Measurements from ENCODE around the gene AGRN. TPM values are rescaled to one million over a fixed set of nuclear protein-coding genes. Genes with fewer than 3 reads are reported as not detected.

The AGRN gene
- polyA plus RNA-seq, 3 donors = 0.06 to 4.7 (median 0.43) TPM

- Histone ChIP-seq H3K9me3 (replicated peaks in 1 of 2; ENCODE audit: control insufficient read depth in 1 of 2, insufficient read depth in 1 of 2, low read length in 2 of 2) (peaks cover 0 to 5% of the 10 kb centered on the region in 2 donors), H3K79me2 (ENCODE audit: insufficient read depth, low read length) (no peaks in the 10 kb centered on the region), H3K27me3 (ENCODE audit: control insufficient read depth in 2 of 2, insufficient read depth in 2 of 2, low read length in 2 of 2) (peaks cover 0 to 9% of the 10 kb centered on the region in 2 donors), H3K4me3 (replicated peaks in 1 of 3; ENCODE audit: low read depth in 2 of 3, low read length in 3 of 3) (no peak within 1 kb of the TSS), H3K36me3 (replicated peaks in 1 of 2; ENCODE audit: control insufficient read depth in 1 of 2, insufficient read depth in 2 of 2, low read length in 2 of 2) (no peaks in the 10 kb centered on the region), H4K20me1 (ENCODE audit: insufficient read depth, low read length) (no peaks in the 10 kb centered on the region), H2AFZ (ENCODE audit: insufficient read depth, low read depth, low read length, poor library complexity, severe bottlenecking) (no peak within 1 kb of the TSS), H3K4me2 (replicated peaks; ENCODE audit: extremely low read depth, low read length, poor library complexity, severe bottlenecking) (no peak within 1 kb of the TSS), H3K4me1 (ENCODE audit: control insufficient read depth in 1 of 2, insufficient read depth in 2 of 2, low read length in 2 of 2) (no peaks in the 10 kb centered on the region), H3K9ac (ENCODE audit: insufficient read depth, low read length, poor library complexity, severe bottlenecking) (no peak within 1 kb of the TSS), H3K27ac (ENCODE audit: low read depth in 1 of 2, low read length in 2 of 2) (no peak within 1 kb of the TSS)
- Mint-ChIP-seq H3K4me1 (no peaks in the 10 kb centered on the region), H3K36me3 (no peaks in the 10 kb centered on the region), H3K27ac (peak within 1 kb of the TSS in 1 of 7 donors; percentile 62), H3K9me3 (peaks cover 2 to 5% (median 4%) of the 10 kb centered on the region in 7 donors), H3K27me3 (ENCODE audit: low read depth in 3 of 3) (peaks cover 23 to 42% (median 31%) of the 10 kb centered on the region in 3 donors), H3K4me3 (no peak within 1 kb of the TSS)
- 71% methylated on average over 22 of the region's 28 CpGs for WGBS (ENCODE audit: insufficient coverage)
- DNase-seq = no peak
- intact Hi-C loops (cut with micrococcal nuclease) = loop anchor here (5.0 to 10.0 kb wide), 2 partner anchors 80 to 83 kb away; no protein-coding TSS in a partner anchor
- TF ChIP-seq CTCF (IDR thresholded peaks at IDR 0.05) = no peak
Observed at GRCh38 chr1:981955-982558, 37.9 kb upstream of the AGRN start, which contains the start of gene PERM1. PERM1 (minus strand) TSS chr1:982093; CDS start chr1:981029, 1,064 bp downstream.

GRCh38 chr1:982765-983436 lies 37.0 kb upstream of the AGRN start:
- Histone ChIP-seq H3K36me3 (replicated peaks in 1 of 2; ENCODE audit: control insufficient read depth in 1 of 2, insufficient read depth in 2 of 2, low read length in 2 of 2) (no peaks in the 10 kb centered on the region), H3K4me2 (replicated peaks; ENCODE audit: extremely low read depth, low read length, poor library complexity, severe bottlenecking) (no peak overlapping the region), H4K20me1 (ENCODE audit: insufficient read depth, low read length) (no peaks in the 10 kb centered on the region), H3K79me2 (ENCODE audit: insufficient read depth, low read length) (no peaks in the 10 kb centered on the region), H3K4me1 (ENCODE audit: control insufficient read depth in 1 of 2, insufficient read depth in 2 of 2, low read length in 2 of 2) (no peaks in the 10 kb centered on the region), H2AFZ (ENCODE audit: insufficient read depth, low read depth, low read length, poor library complexity, severe bottlenecking) (no peak overlapping the region), H3K9ac (ENCODE audit: insufficient read depth, low read length, poor library complexity, severe bottlenecking) (no peak overlapping the region), H3K27me3 (ENCODE audit: control insufficient read depth in 2 of 2, insufficient read depth in 2 of 2, low read length in 2 of 2) (peaks cover 0 to 9% of the 10 kb centered on the region in 2 donors), H3K27ac (ENCODE audit: low read depth in 1 of 2, low read length in 2 of 2) (no peak overlapping the region), H3K4me3 (replicated peaks in 1 of 3; ENCODE audit: low read depth in 2 of 3, low read length in 3 of 3) (no peak overlapping the region), H3K9me3 (replicated peaks in 1 of 2; ENCODE audit: control insufficient read depth in 1 of 2, insufficient read depth in 1 of 2, low read length in 2 of 2) (peaks cover 0 to 5% of the 10 kb centered on the region in 2 donors)
- H3K27me3 Mint-ChIP-seq (ENCODE audit: low read depth in 3 of 3) = peaks cover 30 to 49% (median 33%) of the 10 kb centered on the region in 3 donors
- 88% methylated on average over 36 of the region's 43 CpGs for WGBS (ENCODE audit: insufficient coverage)
- no peaks in the 10 kb centered on the region for H3K36me3 Mint-ChIP-seq
- intact Hi-C loops (cut with micrococcal nuclease) = loop anchor here (5.0 to 10.0 kb wide), 2 partner anchors 79 to 82 kb away; no protein-coding TSS in a partner anchor
- H3K27ac Mint-ChIP-seq = no peak overlapping the region
- H3K9me3 Mint-ChIP-seq = peaks cover 2 to 6% (median 4%) of the 10 kb centered on the region in 7 donors
- H3K4me1 Mint-ChIP-seq = no peaks in the 10 kb centered on the region
- TF ChIP-seq CTCF (IDR thresholded peaks at IDR 0.05) = no peak
- DNase-seq = no peak
- H3K4me3 Mint-ChIP-seq = peak overlapping the region in 1 of 2 donors; percentile 59

All from CD14-positive monocyte (primary cell).